Measurements from ENCODE around the gene FBRSL1.
"Not testable (repeated sequence)": the region's sequence is repeated elsewhere in the genome, so short reads cannot be mapped to it uniquely, and the experiment has no call there.

Gene FBRSL1

GRCh38 chr12:132453361-132454192, 36.4 kb upstream of the FBRSL1 start:
- DNase-seq (ENCODE audit: low spot score): peak; percentile 95

DNA sequence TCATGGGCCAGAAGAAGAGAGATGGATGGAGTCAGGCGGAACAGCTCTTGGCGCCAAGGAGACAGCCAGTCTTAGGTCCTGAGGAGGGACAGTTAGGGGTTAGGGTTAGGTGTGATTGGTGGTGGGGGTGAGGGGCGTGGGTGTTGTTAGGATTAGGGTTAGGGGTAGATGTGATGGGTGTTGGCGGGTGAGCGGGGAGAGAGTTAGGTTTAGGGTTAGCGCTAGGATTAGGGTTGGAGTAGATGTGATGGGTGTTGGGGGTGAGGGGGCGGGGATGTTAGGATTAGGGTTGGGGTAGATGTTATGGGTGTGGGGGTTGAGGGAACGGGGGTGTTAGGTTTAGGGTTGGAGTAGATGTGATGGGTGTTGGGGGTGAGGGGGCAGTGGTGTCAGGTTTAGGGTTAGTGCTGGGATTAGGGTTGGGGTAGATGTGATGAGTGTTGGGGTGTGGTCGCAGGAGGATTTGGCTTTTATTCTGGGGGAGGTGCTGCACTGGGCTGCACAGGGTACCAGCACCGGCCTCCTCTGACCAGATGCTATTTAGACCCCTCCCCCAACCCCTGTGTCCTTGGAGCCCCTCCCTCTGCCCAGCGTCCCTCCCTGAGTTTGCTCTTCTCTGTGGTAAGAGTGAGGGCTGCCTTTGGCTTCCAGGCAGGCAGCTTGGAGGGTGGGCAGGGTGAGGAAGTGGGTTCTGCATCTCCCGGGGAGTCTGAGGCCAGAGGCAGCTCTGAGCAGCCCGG, 35.6 kb upstream of the FBRSL1 start:
- DNase-seq (ENCODE audit: low spot score): no peak

- no peak for DNase-seq (ENCODE audit: low spot score)
These were observed 35.0 kb upstream of the FBRSL1 start for GRCh38 chr12:132454933-132455418.

- no peak for DNase-seq (ENCODE audit: low spot score)
These were observed 34.4 kb upstream of the FBRSL1 start for GRCh38 chr12:132455565-132455964.

DNA sequence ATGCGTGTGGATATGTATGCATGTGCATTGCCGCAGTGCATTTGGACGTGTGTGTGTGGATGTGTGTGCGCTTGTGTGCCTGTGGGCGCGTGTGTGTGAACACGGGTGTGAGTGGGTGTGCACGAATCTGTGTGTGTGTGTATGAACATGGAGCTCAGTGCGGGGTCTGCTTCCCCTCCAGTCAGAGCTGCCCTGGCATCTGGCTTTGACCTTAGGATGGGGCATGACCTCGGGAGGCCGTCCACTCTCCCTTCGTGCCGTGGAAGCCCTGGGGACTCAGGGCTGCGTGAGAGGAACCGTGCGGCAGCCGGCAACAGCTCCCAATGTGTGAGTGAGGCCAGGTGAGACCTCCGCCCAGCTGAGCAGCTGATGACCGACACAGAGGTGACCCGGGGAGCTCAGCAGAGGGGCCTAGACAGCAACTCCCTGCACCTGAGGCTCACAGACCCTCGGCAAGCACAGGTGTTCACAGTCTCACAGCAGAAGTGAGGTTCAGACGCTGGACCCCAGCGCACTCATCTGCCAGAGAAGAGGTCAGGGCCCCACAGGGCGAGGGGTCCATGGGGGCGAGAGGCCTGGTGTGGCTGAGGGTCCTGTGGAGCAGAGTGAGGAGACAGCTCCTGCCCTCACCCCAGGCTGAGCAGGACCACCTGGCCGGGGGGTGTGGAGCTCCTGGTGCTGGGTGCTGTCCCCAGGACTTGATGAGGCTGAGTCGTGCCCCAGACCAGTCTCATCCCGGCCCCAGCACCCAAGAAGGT, 33.6 kb upstream of the FBRSL1 start:
- no peak for DNase-seq (ENCODE audit: low spot score)

GRCh38 chr12:132456944-132457495, 32.9 kb upstream of the FBRSL1 start:
- no peak for DNase-seq (ENCODE audit: low spot score)

DNA sequence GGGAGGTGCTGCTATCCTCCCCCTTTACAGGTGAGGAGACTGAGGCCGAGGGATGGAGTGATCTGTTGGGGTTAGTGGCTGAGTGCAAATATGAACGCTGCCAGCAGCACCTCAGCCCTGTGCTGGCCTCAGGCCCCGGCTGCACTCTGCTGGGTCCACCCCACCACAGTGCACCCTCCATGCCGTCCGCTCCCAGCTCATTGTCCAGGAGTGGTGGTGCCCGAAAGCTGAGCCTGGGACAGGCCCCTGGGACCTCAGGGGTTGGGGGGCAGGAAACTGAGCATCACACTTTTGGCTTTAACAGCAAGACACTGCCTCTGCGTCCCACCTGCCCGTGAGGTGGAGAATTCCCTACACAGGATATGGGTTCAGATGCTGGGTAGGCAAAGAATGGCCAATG, 31.5 kb upstream of the FBRSL1 start:
- DNase-seq (ENCODE audit: low spot score): no peak

- no peak for DNase-seq (ENCODE audit: low spot score)
These were observed 30.9 kb upstream of the FBRSL1 start for GRCh38 chr12:132458846-132459641.

GRCh38 chr12:132460571-132460970, 29.4 kb upstream of the FBRSL1 start:
- DNase-seq (ENCODE audit: low spot score): no peak

- no peak for DNase-seq (ENCODE audit: low spot score)
These were observed 28.4 kb upstream of the FBRSL1 start for GRCh38 chr12:132461526-132461925.

GRCh38 chr12:132462788-132463187, 27.2 kb upstream of the FBRSL1 start:
- no peak for DNase-seq (ENCODE audit: low spot score)

- DNase-seq (ENCODE audit: low spot score): not testable (repeated sequence)
These were observed 26.5 kb upstream of the FBRSL1 start for GRCh38 chr12:132463284-132463924.

GRCh38 chr12:132464304-132464703, 25.6 kb upstream of the FBRSL1 start:
- DNase-seq (ENCODE audit: low spot score): not testable (repeated sequence)

DNA sequence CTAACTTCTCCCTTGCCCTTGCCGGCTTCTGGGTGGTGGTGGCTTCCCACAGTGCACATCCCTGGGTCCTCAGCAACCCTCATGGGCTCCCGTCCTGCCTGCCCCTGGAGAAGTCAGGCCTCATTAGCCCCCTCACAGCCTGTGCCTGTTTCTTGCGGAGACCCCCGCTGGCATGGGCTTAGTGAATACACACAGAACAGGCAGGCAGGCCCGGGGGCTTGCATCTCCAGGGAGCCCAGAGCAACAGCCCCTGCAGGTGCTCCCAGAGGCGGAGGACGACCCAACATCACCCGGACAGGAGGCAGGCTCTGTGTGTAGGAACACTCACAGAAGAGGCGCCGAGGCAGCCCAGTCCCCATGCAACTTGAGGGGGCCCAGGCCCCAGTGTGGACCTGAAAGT, 25.1 kb upstream of the FBRSL1 start:
- DNase-seq (ENCODE audit: low spot score): no peak

DNA sequence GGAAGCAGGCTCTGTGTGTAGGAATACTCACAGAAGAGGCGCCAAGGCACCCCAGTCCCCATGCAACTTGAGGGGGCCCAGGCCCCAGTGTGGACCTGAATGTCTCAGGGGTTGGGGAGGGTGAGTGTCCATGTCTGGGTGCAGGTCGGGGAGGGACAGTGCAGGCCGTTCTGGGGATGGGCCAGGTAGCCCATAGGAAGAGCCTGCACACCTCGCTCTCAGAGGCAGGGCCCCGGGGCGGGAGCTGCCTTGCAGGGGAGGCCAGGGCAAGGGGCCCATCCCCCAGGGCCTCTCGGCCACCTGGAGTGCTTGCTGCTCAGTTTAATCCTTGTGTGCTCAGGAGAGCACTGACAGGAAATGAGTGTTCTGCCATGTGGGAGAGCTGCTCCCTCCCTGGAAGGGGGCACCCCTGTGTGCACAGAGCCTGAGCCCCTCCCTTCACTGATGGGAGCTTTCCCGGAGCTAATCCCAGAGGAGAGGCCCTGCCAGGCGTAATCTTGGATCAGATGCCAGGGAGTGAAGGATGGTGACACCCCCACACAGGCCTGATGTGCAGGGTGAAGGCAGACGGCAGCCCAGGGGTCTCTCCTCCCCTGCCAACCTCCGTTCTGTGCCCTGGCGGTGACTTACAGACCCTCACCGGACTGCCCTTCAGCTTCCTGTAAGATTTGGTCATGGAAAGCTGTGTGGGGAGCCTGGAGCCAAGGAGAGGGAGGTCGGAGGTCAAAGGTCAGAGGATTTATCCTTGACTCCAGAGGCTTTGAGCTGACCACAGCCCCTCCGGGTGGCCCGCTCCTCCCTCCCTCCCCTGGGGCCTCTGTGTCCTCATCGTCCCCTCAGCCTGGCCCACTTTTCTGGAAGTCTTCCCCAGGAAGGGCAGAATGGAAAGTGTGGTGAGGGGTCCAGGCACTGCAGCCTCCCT, 24.4 kb upstream of the FBRSL1 start:
- DNase-seq (ENCODE audit: low spot score): no peak

GRCh38 chr12:132466241-132467201, 23.4 kb upstream of the FBRSL1 start:
- no peak for DNase-seq (ENCODE audit: low spot score)

DNA sequence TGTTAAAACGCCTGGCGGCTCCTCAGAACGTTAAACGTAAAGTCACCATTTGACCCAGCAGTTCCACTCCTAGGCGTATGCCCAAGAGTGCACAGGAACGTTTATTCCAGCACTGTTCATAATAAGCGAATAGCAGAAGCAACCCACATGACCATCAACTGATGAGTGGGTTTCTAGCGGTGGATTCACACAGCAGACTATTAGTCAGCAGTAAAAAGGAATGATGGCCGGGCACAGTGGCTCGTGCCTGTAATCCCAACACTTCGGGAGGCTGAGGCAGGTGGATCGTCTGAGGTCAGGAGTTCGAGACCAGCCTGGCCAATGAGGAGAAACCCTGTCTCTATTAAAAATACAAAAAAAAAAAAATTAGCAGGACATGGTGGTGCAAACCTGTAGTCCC, 22.4 kb upstream of the FBRSL1 start:
- DNase-seq (ENCODE audit: low spot score): no peak

DNA sequence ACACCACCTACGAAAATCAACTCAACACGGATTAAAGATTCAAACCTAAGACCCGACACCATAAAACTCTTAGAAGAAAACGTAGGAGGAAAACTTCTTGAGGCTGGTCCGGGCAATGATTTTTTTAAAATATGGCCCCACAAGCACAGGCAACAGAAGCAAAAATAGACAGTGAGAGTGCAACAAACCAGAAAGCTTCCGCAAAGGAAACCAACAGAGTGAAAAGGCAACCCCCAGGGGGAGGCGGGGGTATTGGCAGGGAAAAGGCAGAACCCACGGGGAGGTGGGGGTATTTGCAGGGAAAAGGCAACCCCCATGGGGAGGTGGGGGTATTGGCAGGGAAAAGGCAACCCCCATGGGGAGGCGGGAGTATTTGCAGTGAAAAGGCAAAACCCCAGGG, 20.5 kb upstream of the FBRSL1 start:
- no peak for DNase-seq (ENCODE audit: low spot score)

- DNase-seq (ENCODE audit: low spot score): no peak
These were observed 19.6 kb upstream of the FBRSL1 start for GRCh38 chr12:132470397-132470796.
